Stimulated activated CD8-positive, alpha-beta memory T cell treated with anti-CD3 and anti-CD28 coated beads, Interleukin-4, amount 100 ng/mL, for 24 hours (primary cell): ENCODE measurements around the gene P4HA2.

Source experiments
- DNase-seq: peaks from one replicate; pipeline ENCODE4 v3.0.0-alpha.2; 2020; ENCODE audit warnings: low read depth

Gene P4HA2

GRCh38 chr5:132142459-132142858 is 85.2 kb downstream of the P4HA2 start:
- no peak for DNase-seq
